Fibroblast of mammary gland (primary cell): Measurements from ENCODE around the gene KIAA1614.

ENCODE experiments used
- DNase-seq: peaks from one replicate; pipeline ENCODE4 v3.0.0-alpha.2; 2010; ENCODE audit warnings: low read depth
- H3K4me3 ChIP-seq: 2 replicates; pipeline ENCODE4 v1.5.1; 2011; ENCODE audit warnings: low read depth, mild to moderate bottlenecking, low read length, moderate library complexity; ENCODE audit not compliant: control insufficient read depth
- TF ChIP-seq, protein P1 (sequence below): conservative IDR thresholded peaks from 2 replicates; pipeline ENCODE4 v1.5.1; 2011; ENCODE audit warnings: low read depth, low read length, inconsistent platforms; ENCODE audit not compliant: control insufficient read depth, insufficient read depth

KIAA1614 gene

DNA sequence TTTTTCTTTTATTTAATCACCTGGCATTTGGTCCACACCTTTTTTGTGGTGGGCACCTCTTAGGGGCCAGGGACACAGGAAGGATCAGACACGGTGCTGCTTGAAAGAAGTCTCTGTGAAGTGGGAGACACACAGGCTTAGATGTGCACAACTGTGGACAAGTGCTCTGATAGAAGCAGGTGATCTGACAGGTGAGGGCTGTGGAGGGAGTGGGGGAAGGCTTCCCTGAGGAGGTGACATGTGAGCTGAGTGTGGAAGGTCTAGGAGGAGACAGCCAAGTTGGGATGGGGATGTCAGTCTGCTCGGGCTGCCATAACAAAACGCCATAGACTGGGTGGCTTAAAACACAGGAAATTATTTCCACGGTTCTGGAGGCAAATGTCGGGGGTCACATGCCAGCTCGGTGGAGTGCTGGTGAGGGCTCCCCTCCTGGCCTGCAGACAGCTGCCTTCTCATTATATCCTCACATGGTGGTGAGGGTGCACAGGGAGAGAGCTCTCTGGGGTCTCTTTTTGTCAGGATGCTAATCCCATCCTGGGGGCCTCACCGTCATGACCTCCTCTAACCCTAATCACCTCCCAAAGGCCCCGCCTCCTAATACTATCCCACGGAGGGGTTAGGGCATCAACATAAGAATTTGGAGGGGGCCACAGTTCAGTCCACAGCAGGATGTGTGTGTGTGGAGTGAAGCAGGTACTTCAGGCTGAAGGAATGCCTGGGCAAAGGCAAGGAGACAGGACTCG is 5.2 kb upstream of the KIAA1614 start:
- H3K4me3 ChIP-seq: no peak overlapping the region
- TF ChIP-seq, protein P1, sequence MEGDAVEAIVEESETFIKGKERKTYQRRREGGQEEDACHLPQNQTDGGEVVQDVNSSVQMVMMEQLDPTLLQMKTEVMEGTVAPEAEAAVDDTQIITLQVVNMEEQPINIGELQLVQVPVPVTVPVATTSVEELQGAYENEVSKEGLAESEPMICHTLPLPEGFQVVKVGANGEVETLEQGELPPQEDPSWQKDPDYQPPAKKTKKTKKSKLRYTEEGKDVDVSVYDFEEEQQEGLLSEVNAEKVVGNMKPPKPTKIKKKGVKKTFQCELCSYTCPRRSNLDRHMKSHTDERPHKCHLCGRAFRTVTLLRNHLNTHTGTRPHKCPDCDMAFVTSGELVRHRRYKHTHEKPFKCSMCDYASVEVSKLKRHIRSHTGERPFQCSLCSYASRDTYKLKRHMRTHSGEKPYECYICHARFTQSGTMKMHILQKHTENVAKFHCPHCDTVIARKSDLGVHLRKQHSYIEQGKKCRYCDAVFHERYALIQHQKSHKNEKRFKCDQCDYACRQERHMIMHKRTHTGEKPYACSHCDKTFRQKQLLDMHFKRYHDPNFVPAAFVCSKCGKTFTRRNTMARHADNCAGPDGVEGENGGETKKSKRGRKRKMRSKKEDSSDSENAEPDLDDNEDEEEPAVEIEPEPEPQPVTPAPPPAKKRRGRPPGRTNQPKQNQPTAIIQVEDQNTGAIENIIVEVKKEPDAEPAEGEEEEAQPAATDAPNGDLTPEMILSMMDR: no peak
- DNase-seq: no peak

DNA sequence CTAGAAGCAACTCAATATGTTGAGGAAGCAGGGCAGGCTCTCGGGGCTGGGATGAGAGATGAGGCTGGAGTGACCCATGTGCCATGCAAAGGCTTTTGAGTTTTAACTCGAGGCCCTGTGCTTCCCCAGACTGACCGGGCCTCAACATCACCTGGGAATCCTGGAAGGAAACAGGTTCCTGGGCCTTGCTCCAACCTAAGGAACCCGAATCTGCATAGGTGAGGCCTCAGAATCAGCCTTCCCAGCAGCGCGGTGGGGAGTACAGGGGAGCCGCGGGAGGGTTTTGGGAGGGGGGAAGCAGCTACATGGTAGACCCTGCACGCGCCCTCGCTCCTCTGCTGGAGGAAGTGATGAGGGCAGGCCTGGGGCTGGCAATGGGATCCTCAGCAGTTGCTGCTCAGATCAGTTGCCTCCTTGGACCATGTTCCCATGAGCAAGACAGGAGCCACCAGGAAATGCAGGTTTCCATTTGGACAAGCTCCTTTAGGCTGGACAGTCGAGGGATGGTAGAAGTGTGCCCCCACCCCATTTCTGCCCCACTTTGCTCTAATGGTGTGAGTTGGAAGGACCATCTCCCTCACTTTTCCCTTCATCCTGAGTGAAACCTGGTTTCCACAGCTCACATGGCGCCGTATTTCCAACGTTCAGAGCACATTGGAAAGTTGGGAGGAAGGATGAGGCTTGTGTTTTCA is 4.5 kb upstream of the KIAA1614 start:
- no peak for DNase-seq
- H3K4me3 ChIP-seq: no peak overlapping the region
- TF ChIP-seq, protein P1: no peak

DNA sequence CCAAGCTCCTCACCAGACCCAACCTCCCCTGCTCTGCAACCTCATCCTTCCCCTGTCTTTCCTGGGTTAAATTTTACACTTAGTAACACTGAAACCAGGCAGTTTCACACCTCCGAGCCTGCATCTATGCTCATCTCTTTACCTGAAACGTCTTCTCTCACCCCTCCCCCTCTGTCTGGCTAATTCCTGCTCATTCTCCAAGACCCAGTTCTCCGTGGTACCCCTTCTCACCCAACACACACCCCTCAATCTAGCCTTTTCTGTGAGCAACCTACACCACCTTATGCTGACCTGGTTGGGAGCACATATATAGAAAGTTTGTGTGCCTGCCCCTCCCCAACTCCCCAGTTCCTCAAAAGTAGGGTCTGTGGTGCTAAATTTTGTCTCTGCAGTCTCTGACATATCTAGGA is 3.7 kb upstream of the KIAA1614 start:
- H3K4me3 ChIP-seq: no peak overlapping the region
- no peak for DNase-seq
- TF ChIP-seq, protein P1: no peak

DNA sequence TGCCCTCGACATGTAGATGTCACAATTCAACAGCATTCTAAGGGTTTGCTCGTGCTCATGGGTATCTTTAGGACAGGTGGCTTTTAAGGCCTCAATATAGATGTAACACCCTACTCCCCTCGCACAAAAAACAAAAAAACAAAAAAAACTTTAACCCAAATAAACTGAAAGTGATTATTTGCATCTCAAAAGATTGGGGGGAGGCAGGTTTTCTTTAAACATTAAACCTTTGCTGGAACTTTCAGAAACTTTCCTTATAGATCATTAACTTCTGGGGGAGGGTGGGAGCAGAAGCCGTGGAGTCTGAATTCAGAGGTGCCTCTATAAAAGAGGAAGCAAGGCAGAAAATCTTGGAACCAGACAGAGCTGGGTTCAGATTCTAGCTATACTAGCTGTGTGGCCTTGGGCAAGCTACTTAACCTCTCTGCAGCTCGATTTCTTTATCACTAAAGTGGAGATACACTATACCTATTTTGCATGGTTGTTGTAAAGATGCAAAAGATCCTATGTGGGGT is 3.2 kb upstream of the KIAA1614 start:
- no peak overlapping the region for H3K4me3 ChIP-seq
- DNase-seq: no peak
- TF ChIP-seq, protein P1: no peak

DNA sequence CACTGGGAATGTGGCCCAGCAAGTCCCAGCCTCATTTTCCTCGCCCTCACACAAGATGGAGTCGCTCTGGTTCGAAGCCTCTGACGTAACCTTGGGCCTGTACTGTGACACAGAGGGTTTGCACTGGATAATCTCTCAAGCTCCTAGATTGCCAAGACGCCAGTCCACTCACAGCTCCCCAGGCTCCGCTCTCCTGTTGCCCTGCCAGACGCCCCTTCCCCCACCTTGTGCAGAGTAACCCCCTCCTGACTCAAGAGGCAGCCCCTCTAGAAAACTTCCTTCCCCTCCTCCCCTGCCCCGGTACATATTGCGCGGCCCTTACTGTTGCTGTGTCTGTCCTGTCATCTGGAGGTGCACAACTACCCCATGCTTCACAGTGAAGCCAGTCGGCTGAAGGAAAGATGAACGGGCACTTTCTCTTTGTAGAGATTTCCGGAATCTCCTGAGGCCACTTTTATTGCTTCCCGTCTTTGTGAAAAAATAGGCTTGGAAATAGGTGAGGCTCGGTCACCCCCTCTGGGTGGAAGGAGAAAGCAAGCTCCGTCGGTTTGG is 981 bp upstream of the KIAA1614 start:
- peak overlapping the region; percentile 47 for H3K4me3 ChIP-seq
- DNase-seq: peak; percentile 55
- TF ChIP-seq, protein P1: no peak

DNA sequence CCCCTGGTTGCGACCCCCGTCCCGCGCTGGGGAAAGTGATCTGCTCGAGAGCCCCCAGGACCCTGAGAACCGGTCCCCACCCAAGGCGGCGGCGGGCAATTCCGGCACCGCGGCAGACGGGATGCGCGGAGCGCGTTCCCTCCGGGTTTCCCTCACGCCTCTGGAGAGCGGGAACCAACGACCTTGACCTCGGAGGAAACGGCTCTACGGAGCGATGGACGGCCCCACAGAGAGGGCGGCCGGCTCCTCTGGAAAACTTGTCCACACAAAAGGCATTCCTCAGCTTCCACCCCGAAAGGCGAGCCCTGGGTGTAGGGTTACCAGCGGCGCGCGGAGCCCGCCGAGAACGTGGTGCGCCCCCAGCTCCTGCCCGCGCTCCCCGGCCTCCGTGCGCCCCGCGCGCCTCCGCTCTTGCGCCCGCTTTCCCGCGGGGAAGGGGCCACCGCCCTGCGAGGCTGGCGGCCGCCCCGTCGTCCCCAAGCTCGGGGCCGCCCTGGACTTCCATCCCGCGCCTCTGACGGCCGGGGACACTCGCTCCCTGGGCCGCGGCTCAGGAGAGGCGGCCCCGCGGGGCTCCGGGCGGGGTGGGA is 391 bp upstream of the KIAA1614 start:
- H3K4me3 ChIP-seq: peak overlapping the region; percentile 47
- TF ChIP-seq, protein P1: no peak

More for the DNA sequence above, 391 bp upstream of the KIAA1614 start:
- peak; percentile 39 for DNase-seq
